HCT116 (cell line): ENCODE results near the gene AIMP1.

Experiments used
- CBX3 ChIP-seq: IDR thresholded peaks from 2 replicates; pipeline ENCODE4 v1.6.1; 2012; ENCODE audit warnings: low read depth
- EGR1 ChIP-seq: IDR thresholded peaks from 2 replicates; pipeline ENCODE4 v1.6.1; 2012; ENCODE audit warnings: low read depth
- EZH2 ChIP-seq: fragments of 200-600 bp; sonication (generic); IDR thresholded peaks from 2 replicates; pipeline ENCODE4 v1.6.1; 2017; ENCODE audit warnings: antibody characterized with exemption, mixed run types
- JUND ChIP-seq: IDR thresholded peaks from 2 replicates; pipeline ENCODE4 v1.6.1; 2012
- POLR2A ChIP-seq: IDR thresholded peaks from 2 replicates; pipeline ENCODE4 v1.7.0; 2011; ENCODE audit warnings: borderline replicate concordance; ENCODE audit not compliant: insufficient read depth, insufficient read length; ENCODE audit errors: extremely low read depth
- POLR2AphosphoS5 ChIP-seq: IDR thresholded peaks from 2 replicates; pipeline ENCODE4 v1.6.1; 2011; ENCODE audit warnings: mild to moderate bottlenecking, low read depth, low read length, moderate library complexity
- RAD21 ChIP-seq: IDR thresholded peaks from 2 replicates; pipeline ENCODE4 v1.6.1; 2012; ENCODE audit warnings: low read depth, mild to moderate bottlenecking
- SRF ChIP-seq: IDR thresholded peaks from 2 replicates; pipeline ENCODE4 v1.6.1; 2012; ENCODE audit warnings: low read depth
- TCF7L2 ChIP-seq: IDR thresholded peaks from 2 replicates; pipeline ENCODE4 v1.7.0; 2011; ENCODE audit warnings: borderline replicate concordance, inconsistent platforms; ENCODE audit not compliant: insufficient read depth, insufficient read length; ENCODE audit errors: extremely low read depth
- TF ChIP-seq, protein P1 (sequence below), 3 experiments: fragments of 200-600 bp in 1 of 3; sonication (generic) in 1 of 3; IDR thresholded peaks in 2 of 3; conservative IDR thresholded peaks in 1 of 3; 2 replicates each; pipeline ENCODE4 v1.5.1; 2012 to 2017; ENCODE audit warnings: low read depth in 2 of 3, low read length in 2 of 3, antibody characterized with exemption in 1 of 3, borderline replicate concordance in 1 of 3, control low read depth in 1 of 3, mild to moderate bottlenecking in 1 of 3, mixed read lengths in 1 of 3, mixed run types in 1 of 3, moderate library complexity in 1 of 3; ENCODE audit not compliant: insufficient read depth in 1 of 3
- TF ChIP-seq, protein P2 (sequence below): IDR thresholded peaks from 2 replicates; pipeline ENCODE4 v1.6.1; 2012

DNA sequence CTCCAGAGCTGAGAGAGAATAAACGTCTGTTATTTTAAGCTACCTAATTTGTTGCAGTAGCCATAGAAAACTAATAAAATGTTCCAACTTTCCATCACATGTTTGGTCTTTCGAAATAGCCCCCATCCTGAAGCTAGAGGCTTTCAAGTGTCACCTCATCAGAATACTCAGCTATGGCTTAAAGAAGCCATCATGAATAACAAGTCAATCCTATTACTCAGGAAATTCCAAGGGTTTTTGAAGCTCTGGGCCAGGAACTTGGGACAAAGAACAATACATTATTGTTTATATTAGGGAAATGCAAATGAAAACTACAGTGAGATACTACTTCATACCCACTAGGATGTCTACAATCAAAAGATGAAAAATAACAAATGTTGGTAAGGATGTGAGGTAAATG is 42.5 kb upstream of the AIMP1 start:
- TF ChIP-seq, protein P1, sequence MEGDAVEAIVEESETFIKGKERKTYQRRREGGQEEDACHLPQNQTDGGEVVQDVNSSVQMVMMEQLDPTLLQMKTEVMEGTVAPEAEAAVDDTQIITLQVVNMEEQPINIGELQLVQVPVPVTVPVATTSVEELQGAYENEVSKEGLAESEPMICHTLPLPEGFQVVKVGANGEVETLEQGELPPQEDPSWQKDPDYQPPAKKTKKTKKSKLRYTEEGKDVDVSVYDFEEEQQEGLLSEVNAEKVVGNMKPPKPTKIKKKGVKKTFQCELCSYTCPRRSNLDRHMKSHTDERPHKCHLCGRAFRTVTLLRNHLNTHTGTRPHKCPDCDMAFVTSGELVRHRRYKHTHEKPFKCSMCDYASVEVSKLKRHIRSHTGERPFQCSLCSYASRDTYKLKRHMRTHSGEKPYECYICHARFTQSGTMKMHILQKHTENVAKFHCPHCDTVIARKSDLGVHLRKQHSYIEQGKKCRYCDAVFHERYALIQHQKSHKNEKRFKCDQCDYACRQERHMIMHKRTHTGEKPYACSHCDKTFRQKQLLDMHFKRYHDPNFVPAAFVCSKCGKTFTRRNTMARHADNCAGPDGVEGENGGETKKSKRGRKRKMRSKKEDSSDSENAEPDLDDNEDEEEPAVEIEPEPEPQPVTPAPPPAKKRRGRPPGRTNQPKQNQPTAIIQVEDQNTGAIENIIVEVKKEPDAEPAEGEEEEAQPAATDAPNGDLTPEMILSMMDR (IDR thresholded peaks at IDR 0.05 in 2 of 3, conservative IDR thresholded peaks at IDR 0.05 in 1 of 3; ENCODE audit: borderline replicate concordance in 1 of 3, insufficient read depth in 1 of 3, low read depth in 2 of 3, low read length in 2 of 3): no peak
- TF ChIP-seq RAD21: no peak
- no peak for TF ChIP-seq POLR2AphosphoS5
- TF ChIP-seq CBX3: no peak
- no peak for TF ChIP-seq POLR2A
- TF ChIP-seq EZH2: no peak
- TF ChIP-seq, protein P2, sequence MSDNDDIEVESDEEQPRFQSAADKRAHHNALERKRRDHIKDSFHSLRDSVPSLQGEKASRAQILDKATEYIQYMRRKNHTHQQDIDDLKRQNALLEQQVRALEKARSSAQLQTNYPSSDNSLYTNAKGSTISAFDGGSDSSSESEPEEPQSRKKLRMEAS: no peak
- no peak for TF ChIP-seq TCF7L2
- TF ChIP-seq JUND: no peak
- TF ChIP-seq EGR1: no peak
- TF ChIP-seq SRF: no peak
